ENCODE data around the gene TLX2. TPM values are rescaled to one million over a fixed set of nuclear protein-coding genes. Genes with fewer than 3 reads are reported as not detected.
"Not testable (repeated sequence)": the region's sequence is repeated elsewhere in the genome, so short reads cannot be mapped to it uniquely, and the experiment has no call there.

TLX2 gene
- total RNA-seq, 1 donor from 2014 or later: not detected

- intact Hi-C loops (cut with DNase I): loop anchor here (2.0 kb wide), 1 partner anchor 18 kb away; no protein-coding TSS in a partner anchor
- DNase-seq (ENCODE audit: low spot score): peak; percentile 26
Measured at GRCh38 chr2:74548285-74548899, 34.1 kb downstream of the TLX2 start.

- intact Hi-C loops (cut with DNase I): loop anchor here (2.0 kb wide), 1 partner anchor 18 kb away; no protein-coding TSS in a partner anchor
- DNase-seq (ENCODE audit: low spot score): peak; percentile 84
Measured at GRCh38 chr2:74548900-74549826, 34.9 kb downstream of the TLX2 start.

- intact Hi-C loops (cut with DNase I): no loop called here
- DNase-seq (ENCODE audit: low spot score): peak; percentile 38
Measured at GRCh38 chr2:74550231-74550630, 36.0 kb downstream of the TLX2 start.

- DNase-seq (ENCODE audit: low spot score): peak; percentile 15
- intact Hi-C loops (cut with DNase I): no loop called here
Measured at GRCh38 chr2:74551530-74551929, 37.3 kb downstream of the TLX2 start.

GRCh38 chr2:74551942-74552913 is 38.0 kb downstream of the TLX2 start:
- intact Hi-C loops (cut with DNase I): no loop called here

GRCh38 chr2:74552914-74553811 is 38.9 kb downstream of the TLX2 start:
- peak; percentile 64 for DNase-seq (ENCODE audit: low spot score)
- intact Hi-C loops (cut with DNase I): no loop called here

More at GRCh38 chr2:74551942-74552913, 38.0 kb downstream of the TLX2 start:
- peak; percentile 69 for DNase-seq (ENCODE audit: low spot score)

GRCh38 chr2:74553892-74554819 is 39.9 kb downstream of the TLX2 start, which contains the start of the genes DOK1 and LOXL3:
TSS of gene DOK1 (plus strand) at chr2:74554720. CDS start at chr2:74554755, 35 bp downstream.
TSS of gene LOXL3 (minus strand) at chr2:74553942. CDS start at chr2:74552634, 1,308 bp downstream.
- peak; percentile 96 for DNase-seq (ENCODE audit: low spot score)
- intact Hi-C loops (cut with DNase I): loop anchor here (1.0 kb wide), 1 partner anchor 25 kb away; the partner anchor contains the start of genes AUP1 and HTRA2

- intact Hi-C loops (cut with DNase I): loop anchor here (1.0 kb wide), 1 partner anchor 26 kb away; the partner anchor contains the start of genes AUP1 and HTRA2
- peak; percentile 83 for DNase-seq (ENCODE audit: low spot score)
Measured at GRCh38 chr2:74554820-74555531, 40.7 kb downstream of the TLX2 start.

GRCh38 chr2:74555610-74556103 is 41.4 kb downstream of the TLX2 start:
- no peak for DNase-seq (ENCODE audit: low spot score)
- intact Hi-C loops (cut with DNase I): no loop called here

- DNase-seq (ENCODE audit: low spot score): no peak
- intact Hi-C loops (cut with DNase I): no loop called here
Measured at GRCh38 chr2:74556159-74556558, 41.9 kb downstream of the TLX2 start.

- no peak for DNase-seq (ENCODE audit: low spot score)
- intact Hi-C loops (cut with DNase I): no loop called here
Measured at GRCh38 chr2:74556831-74557370, 42.7 kb downstream of the TLX2 start.

GRCh38 chr2:74558284-74559230 is 44.3 kb downstream of the TLX2 start:
- intact Hi-C loops (cut with DNase I): no loop called here
- no peak for DNase-seq (ENCODE audit: low spot score)

- DNase-seq (ENCODE audit: low spot score): no peak
- intact Hi-C loops (cut with DNase I): no loop called here
Measured at GRCh38 chr2:74559912-74560311, 45.7 kb downstream of the TLX2 start.

GRCh38 chr2:74560591-74560990 is 46.3 kb downstream of the TLX2 start:
- intact Hi-C loops (cut with DNase I): no loop called here
- DNase-seq (ENCODE audit: low spot score): no peak

GRCh38 chr2:74561022-74561421 is 46.8 kb downstream of the TLX2 start:
- DNase-seq (ENCODE audit: low spot score); intact Hi-C loops (cut with DNase I): not testable (repeated sequence)
